GM03348 (cell line): ENCODE data around the gene RETREG2.
A peak's percentile ranks its signal among the peaks of the same experiment; 100 is the strongest.

Experiments
- DNase-seq: peaks from one replicate; pipeline ENCODE4 v3.0.0; 2012; ENCODE audit warnings: low spot score

RETREG2 gene

DNA sequence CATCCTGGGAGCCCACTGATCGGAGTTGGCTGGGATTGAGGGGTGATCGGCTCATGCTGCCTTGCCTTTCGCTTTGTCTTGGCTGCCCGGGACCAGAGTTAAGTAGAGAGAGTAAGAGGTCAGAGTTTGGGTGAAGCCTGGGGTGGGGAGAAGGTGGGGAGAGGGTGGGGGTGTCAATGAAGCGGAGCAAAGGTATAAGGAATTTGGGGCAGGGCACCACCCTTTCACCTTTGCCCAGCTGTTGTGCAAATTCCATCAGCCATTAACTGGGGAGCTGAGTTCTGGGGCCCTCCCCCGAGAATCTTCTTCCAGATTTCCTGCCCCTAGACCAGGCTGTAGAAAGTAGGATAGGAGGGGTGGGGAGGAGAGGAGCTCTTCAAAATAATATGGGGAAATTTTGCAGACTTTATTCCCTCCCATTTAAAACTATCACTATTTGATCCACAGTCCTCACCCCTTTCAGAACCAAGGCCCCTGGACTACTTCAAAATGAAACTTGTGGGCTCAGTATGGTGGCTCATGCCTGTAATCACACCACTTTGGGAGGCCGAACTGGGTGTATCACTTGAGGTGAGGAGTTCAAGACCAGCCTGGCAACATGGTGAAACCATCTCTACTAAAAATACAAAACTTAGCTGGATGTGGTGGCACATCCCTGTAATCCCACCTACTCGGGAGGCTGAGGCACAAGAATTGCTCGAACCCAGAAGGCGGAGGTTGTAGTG lies 8.0 kb upstream of the RETREG2 start, which contains the start of gene SLC23A3:
Gene SLC23A3, minus strand, starts transcription at position 100 of the 725 bp plus-strand sequence. Its CDS starts 45 bp downstream, at position 55.
- DNase-seq, result no peak

DNA sequence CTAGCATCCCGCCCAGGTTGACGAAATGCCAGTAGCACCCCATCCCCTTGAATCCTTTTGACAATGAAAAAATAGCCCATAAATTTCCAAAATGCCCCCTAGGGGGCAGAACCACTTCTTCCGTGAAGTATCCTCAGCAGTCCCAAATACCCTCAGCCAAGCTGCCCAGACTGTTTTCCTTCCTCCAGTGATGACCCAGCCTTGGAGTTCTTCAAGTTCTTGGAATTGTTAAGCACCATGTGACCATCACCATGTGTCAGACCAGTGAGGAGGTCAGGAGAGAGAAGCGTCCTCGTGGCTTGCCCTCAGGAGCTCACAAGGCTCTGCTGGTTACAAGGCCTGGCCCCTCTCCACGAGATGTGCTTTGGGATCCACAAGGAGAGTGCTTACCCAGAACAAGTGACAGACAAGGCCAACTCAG lies 6.8 kb upstream of the RETREG2 start:
- DNase-seq, result peak; percentile 82

DNA sequence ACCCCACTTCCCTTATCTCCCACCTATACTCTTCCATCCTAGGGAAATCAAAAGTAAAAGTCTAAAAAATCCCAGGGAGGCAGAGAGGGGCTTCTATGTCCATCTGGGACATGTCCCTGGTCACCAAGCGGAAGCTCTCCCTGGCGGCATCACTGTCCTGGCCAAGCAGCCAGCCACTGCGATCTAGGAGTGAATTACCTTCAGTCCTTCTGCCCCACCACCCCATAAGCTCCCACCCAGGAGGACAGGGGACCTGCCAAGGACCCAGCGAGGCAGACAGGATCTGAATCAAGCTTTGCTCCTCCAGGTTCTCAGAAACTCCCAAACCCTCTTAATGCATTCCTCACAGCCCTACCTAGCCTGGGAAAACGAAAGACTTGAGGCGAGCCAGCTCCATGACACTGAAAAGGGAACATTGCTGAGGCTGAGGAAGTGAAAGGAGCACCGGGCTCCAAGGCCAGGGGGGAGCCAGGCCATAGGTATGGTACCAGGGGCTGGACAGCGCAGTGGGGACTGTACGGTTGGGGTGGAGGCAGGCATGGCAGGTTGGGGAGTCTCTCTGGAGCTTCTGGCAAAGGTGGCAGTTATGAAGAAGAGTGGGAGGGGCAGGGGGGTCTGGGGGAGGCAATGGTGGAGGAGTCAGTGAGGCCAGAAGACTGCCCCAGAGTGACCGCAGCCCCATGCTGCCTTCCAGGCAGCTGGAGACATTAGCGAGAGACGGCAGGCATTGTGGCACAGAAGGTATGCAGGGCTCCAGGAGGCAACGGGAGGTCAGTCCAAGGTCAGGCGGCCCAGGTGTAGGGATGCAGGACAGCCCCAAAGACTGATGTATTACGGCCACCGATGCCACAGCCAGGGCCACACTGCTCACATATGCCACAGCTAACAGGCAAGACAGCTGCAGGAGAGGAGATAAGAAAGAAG lies 5.6 kb upstream of the RETREG2 start:
- no peak for DNase-seq

DNA sequence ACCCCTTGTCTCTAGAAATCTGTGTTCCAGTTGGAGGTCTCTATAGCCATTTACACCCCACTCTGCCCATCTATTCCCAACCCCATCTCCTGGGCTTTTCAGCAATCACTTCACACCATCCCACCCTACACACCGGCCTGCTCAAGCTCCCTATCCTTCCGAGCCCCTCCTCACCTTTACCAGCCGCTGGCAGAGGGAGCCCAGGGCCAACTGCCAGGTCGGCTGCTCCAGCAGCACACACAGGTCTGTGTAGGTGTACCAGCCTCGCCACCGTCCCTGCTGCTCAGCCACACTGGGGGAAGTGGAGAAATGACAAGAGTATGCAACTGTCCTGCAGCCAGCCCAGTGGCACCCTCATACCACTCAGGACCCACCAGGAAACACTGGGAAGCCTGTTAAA lies 4.9 kb upstream of the RETREG2 start:
- DNase-seq, result no peak

DNA sequence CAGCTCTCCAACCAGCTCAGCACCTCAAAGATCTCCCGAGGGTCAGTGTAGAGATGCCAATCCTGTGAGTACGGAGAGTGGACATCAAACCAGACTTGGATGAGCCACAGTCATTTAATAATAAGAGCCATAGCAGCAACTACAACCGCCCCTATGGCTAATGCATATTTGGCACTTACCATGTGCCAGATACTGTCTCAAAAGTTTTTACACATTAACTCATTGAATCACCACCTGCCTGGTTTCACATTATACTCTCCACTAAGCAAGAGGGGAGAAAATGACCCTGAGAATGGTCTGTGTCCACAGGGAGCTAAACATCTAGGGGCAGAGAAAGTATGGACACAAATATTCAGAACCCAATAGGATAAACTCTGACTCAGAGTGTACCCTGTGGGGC lies 3.9 kb upstream of the RETREG2 start:
- no peak for DNase-seq

DNA sequence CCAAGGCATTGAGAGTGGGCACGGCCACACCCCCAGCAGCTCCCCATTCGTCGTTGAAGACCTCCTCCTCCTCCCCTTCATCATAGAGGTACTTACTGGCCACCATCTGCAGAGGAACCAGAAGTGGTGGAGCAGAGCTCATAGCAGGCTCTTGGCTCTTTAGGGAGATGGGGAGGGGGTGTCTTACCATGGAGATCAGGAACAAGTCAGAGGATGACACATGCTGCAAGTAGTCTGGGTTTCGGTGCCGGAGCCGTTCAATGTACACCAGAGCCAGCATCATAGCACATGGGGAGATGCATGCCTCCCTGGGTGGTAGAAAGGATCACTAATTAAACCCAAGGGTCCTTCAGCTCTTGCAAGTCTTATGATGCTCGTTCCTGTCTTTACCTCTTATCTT lies 3.3 kb upstream of the RETREG2 start:
- DNase-seq, result no peak

DNA sequence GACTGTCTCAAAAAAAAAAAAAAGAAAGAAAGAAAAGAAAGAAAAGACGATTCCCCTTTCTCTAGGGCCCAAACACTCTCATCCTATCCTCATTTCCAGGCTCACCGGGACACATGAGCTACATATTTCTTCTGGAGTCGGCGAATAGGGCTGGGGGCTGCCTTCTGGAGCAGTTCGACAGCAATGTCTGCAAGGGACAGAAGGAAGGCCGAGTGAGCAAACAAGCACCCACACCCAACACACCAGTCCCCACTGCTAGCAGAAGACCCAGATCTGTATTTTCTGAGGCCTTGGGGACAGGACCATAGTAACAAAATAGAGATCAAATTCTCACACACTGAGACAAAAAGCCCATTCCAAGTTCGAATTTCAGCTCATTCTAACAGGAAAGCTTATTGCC lies 2.6 kb upstream of the RETREG2 start:
- no peak for DNase-seq

DNA sequence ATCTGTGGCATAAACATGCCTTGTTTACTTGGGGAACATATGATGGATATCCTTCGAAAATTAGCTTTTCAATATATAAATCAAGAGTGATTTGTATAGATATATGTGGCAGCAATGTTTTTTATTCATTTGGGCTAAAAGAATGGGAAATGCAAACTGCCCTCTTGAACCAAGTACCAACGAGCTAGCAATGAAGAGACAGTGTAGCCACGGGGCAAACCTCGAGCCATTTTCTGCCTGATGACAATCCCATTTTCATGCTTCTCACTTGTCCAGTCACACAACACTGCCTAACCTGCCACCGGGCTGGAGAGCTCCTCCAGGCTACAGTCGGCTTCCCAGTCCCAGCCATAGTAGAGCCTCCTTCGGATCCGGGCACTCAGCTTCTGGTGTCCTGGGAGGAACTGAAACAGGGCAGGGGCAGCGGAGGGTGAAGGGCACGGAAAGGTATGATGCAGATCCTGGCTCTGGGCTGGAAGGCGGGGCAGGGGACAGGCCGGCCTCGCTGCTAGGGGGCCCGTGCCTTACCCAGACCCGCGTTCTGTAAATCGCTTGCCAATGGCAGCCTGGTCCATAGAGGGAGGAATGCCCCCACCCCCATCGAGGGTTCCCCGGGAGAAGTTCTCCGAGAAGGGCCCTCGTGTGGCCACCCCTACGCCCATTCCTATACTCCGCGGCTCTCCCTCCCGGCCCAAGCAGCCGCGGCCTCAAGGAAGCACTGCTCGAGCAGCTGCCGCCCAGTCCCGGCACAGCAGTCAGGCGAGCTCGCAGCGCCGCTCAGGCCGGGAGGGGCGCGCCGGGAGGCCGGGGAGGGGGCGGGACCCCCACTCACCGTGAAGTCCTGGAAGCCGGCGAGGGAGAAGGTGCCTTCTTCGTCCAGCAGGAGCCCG lies 1.9 kb upstream of the RETREG2 start:
- peak; percentile 66 for DNase-seq

DNA sequence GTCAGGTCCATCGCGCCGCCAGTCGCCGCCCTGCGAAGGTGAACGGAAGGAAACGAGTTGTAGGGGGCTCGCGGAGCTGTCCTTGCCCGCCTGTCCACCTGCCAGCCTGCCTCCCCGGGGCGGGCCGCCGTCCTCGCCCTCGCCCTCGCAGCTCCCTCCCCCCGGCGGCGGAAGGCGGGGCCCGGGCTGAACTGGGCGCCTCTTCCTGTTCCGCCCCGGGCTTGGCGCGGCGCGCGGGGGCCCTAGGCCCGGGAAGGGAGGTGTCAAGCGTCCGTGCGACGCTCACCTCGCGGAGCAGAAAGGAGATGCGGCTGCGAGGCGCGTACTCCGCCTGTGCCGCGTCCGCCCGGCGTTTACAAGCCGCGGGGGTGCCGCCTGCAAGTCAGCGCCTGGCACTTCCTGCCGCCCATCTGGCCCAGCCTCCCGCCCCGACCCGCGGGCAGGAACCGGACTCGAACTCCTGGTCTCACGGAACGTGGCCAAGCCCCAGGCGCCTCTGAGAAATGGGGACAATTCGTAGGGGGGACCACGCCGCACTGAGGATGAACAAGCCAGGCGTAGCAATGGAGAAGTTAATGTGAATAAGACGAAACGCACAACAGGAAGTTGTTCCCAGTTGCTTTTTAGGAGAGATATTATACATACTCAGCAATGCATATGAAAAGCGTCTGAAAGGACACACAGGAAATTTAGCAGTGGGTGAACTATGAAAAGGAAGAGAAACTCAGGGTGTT lies 1.1 kb upstream of the RETREG2 start, which contains the start of gene CNPPD1:
Gene CNPPD1, minus strand, starts transcription at position 108 of the 734 bp plus-strand sequence. Its CDS starts 97 bp downstream, at position 11.
- peak; percentile 94 for DNase-seq

DNA sequence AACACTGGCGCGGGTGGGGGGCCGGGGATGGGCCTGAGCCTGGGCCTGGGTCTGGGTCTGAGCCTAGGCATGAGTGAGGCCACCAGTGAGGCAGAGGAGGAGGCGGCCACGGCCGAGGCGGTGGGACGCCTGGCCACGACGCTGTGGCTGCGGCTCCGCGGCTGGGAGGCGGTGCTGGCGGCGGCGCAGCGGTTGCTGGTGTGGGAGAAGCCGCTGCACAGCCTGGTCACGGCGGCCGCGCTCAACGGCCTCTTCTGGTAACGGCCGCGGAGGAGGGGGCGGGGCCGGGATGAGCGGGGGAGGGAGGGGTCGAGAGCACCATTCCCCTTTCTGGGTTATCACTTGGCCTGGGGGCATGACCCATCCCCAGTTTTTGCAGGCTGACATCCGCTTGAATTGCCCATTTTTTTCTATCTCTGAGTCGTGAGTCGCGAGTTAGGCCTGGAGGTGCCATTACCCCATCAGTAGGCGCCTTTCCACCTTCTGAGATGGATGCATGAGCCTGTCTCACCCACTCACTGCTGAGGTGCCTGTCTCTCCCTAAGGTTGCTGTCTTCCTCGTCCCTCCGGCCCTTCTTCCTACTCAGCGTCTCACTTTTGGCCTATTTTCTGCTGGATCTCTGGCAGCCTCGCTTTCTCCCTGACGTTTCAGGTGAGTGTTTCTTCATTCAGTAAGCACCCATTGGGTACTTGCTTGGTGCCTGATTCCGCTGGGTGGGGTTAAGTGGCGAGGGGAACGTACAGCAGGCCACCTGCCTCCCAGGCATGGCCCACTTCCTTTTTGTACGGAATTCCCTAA lies 501 bp downstream of the RETREG2 start:
- peak; percentile 67 for DNase-seq

DNA sequence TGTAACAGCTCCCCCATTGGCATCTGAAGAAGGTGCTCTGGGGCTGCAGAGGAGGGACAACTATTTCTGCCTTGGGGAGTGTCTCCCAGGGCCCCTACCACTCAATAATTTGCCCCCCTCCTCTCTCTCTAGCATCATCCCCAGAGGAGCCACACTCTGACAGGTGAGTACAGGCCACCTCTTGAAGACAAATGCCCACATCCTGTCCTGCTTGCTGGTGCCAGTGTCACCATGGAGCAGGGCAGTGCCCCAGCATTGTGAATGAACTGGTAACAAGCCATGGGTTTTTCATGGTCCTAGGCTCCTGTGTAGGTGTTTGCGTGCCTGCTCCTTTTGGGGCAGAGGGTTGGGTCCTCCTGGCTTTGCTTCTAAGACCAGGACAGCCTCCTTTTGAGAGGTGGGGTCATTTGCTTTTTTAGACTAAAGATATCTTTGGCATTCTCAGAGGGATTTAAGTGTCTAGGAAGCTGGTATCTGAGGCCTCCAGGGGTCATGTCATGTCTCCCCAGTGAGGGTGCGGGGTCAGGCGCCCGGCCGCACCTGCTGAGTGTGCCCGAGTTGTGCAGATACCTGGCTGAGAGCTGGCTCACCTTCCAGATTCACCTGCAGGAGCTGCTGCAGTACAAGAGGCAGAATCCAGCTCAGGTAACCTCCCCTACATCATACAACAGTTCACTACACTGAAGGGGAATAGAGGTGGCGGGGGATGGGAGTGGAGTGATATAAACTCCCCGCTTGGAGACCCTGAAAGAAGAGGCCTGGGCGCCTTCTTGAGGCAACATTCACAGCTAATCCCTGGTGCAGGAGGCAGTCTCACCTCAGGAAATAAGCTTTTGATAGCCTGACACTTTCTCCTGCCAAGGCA lies 1.8 kb downstream of the RETREG2 start:
- no peak for DNase-seq

DNA sequence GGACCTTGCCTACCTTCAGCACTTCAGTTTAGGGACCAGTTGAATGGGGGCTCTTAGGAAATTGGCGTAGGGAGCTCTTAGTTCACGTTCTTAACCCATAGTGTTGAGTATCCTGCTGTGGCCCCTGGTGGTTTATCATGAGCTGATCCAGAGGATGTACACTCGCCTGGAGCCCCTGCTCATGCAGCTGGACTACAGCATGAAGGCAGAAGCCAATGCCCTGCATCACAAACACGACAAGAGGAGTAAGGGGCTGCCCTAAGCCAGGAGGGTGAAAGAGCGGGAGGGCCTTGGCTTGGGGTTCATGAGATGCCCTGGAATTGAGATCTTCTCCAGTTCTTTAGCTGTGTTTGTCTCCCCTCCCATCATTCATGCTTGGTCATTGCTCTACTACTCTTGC lies 2.9 kb downstream of the RETREG2 start:
- no peak for DNase-seq

DNA sequence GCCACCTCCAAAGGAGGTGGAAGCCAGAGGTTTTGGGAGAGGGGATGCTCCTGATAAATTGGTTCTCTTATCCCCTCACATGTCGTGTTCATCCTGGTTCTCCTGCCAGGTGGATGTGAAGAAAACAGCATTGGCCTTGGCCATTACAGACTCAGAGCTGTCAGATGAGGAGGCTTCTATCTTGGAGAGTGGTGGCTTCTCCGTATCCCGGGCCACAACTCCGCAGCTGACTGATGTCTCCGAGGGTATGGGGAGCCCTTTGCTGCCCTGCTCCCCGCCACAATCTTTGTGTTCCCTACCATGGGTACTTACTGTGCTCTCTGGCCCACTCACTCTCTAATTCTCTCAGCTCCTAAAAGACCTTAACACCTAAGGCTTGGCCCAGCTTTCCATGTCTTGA lies 3.5 kb downstream of the RETREG2 start:
- no peak for DNase-seq

DNA sequence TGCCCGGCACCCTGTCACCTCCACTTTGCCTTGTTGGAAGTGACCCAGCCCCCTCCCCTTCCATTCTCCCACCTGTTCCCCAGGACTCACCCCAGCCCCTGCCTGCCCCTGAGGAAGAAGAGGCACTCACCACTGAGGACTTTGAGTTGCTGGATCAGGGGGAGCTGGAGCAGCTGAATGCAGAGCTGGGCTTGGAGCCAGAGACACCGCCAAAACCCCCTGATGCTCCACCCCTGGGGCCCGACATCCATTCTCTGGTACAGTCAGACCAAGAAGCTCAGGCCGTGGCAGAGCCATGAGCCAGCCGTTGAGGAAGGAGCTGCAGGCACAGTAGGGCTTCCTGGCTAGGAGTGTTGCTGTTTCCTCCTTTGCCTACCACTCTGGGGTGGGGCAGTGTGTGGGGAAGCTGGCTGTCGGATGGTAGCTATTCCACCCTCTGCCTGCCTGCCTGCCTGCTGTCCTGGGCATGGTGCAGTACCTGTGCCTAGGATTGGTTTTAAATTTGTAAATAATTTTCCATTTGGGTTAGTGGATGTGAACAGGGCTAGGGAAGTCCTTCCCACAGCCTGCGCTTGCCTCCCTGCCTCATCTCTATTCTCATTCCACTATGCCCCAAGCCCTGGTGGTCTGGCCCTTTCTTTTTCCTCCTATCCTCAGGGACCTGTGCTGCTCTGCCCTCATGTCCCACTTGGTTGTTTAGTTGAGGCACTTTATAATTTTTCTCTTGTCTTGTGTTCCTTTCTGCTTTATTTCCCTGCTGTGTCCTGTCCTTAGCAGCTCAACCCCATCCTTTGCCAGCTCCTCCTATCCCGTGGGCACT lies 4.5 kb downstream of the RETREG2 start:
- DNase-seq, result no peak

DNA sequence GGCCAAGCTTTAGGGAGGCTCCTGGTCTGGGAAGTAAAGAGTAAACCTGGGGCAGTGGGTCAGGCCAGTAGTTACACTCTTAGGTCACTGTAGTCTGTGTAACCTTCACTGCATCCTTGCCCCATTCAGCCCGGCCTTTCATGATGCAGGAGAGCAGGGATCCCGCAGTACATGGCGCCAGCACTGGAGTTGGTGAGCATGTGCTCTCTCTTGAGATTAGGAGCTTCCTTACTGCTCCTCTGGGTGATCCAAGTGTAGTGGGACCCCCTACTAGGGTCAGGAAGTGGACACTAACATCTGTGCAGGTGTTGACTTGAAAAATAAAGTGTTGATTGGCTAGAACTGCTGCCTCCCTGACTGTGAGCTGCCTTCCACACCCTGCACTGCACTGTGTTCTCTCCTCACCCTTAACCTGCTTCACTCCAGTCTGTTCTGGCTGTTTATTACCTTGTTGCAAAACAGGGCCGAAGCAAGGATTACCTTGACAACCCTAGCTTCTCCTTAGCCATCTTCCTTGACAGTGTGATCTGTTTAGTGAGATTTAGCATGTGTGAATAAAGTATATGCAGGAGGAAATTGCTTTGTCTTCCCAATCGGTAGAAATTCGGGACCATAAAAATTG lies 5.2 kb downstream of the RETREG2 start:
- DNase-seq, result no peak

DNA sequence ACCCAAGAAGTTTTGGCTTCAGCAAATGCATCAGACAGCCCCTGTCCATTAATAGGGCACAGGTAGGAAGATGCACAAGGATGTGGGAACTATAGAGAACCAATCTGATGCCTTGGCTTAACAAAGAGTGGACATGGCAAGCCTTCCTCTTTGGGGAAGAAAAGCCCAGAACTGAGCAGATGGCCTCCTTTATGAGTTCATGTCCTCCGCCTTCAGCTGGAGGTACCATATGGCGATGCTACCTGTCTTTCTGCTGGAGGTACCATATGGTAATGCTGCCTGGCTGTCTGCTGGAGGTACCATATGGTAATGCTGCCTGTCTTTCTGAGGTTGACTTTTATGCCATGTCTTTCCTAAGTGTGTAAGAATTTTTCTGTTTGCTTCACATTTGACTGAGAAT lies 6.0 kb downstream of the RETREG2 start:
- DNase-seq, result no peak

DNA sequence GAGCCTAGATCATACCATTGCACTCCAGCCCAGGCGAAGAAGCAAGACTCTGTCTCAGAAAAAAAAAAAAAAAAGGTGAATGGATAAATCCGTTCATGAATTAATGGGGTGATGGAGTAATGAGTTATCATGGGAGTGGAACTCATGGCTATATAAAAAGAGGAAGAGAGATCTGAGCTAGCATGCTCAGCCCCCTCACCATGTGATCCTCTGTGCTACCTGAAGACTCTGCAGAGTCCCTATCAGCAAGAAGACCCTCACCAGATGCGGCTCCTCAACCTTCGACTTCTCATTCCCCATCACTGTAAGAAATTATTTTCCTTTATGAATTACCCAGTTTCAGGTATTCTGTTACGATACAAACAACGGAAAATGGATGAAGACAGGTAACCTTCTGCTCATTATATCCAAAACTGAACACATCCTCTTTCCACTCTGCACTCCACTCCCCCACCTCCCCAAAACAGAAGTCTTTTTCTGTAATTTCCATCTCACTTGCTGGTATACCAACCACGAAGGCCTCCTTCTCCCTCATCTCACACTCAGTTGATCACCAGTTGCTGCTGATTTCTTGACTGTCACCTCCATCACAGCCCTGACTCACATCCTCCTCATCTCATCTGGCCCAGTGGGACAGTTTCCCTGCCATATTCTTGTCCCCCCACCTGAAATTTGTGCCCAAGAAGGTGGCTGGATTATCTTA lies 8.8 kb downstream of the RETREG2 start:
- DNase-seq, result no peak

DNA sequence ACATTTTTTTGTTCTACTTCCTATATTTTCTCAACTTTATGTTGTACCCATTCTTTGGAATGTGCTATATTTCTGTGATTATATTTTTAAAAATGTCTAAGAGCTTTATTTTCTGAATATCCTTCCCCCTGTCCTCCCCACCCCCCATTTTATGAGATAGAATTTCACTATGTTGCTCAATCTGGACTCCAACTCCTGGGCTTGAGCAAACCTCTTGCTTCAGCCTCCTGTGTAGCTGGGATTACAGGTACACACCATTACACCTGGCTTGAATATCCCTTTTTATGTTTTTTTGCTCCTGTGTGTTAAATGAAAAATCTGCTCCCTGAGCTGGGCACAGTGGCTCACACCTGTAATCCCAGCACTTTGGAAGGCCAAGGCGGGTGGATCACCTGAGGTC lies 19.3 kb downstream of the RETREG2 start:
- DNase-seq, result no peak
